Small intestine (tissue), 7 donors: ENCODE results near the gene MFAP3. TPM values are rescaled to one million over a fixed set of nuclear protein-coding genes. Genes with fewer than 3 reads are reported as not detected.

Source experiments
- DNase-seq, 2 donors: peaks; one replicate each; pipeline versions ENCODE4 v3.0.0 to v3.0.0-alpha.2; 2013
- FAIRE-seq: peaks from 2 replicates; lab custom pipeline; 2012; peaks lifted over from hg19 to GRCh38; lab: Jason Lieb, UNC
- H3K27ac ChIP-seq, 3 donors: one replicate each; pipeline ENCODE4 v1.5.1; 2013; ENCODE audit warnings: low read length in 2 of 3, mild to moderate bottlenecking in 2 of 3, control low read depth in 1 of 3, inconsistent platforms in 1 of 3, low read depth in 1 of 3, moderate library complexity in 1 of 3
- H3K27me3 ChIP-seq, 3 donors: one replicate each; pipeline ENCODE4 v1.6.1; 2013; ENCODE audit warnings: low read length in 3 of 3, inconsistent platforms in 1 of 3; ENCODE audit not compliant: control insufficient read depth in 3 of 3, insufficient read depth in 3 of 3
- H3K36me3 ChIP-seq, 3 donors: one replicate each; pipeline ENCODE4 v1.6.1; 2013; ENCODE audit warnings: low read length in 3 of 3, inconsistent platforms in 1 of 3, low read depth in 1 of 3, mild to moderate bottlenecking in 1 of 3, moderate library complexity in 1 of 3; ENCODE audit not compliant: control insufficient read depth in 3 of 3, insufficient read depth in 2 of 3
- H3K4me1 ChIP-seq, 3 donors: one replicate each; pipeline ENCODE4 v1.6.1; 2013; ENCODE audit warnings: low read length in 2 of 3, inconsistent platforms in 1 of 3, low read depth in 1 of 3, mild to moderate bottlenecking in 1 of 3, moderate library complexity in 1 of 3; ENCODE audit not compliant: control insufficient read depth in 3 of 3, insufficient read depth in 2 of 3
- H3K4me3 ChIP-seq, 3 donors: one replicate each; pipeline ENCODE4 v1.5.1; 2013; ENCODE audit warnings: low read length in 3 of 3, control low read depth in 1 of 3, inconsistent platforms in 1 of 3, low read depth in 1 of 3, mild to moderate bottlenecking in 1 of 3, moderate library complexity in 1 of 3
- H3K9me3 ChIP-seq, 2 donors: one replicate each; pipeline ENCODE4 v1.6.1; 2013; ENCODE audit warnings: low read depth in 1 of 2, low read length in 1 of 2; ENCODE audit not compliant: control insufficient read depth in 2 of 2, insufficient read depth in 1 of 2
- WGBS, 3 donors: extraction: QIAGEN DNeasy Blood & Tissue Kit; methylation state at CpG; one replicate each; pipeline ENCODE4 v1.1.7; 2013; 5-methylcytosine and 5-hydroxymethylcytosine counted together
- polyA plus RNA-seq, 4 donors: library from polyadenylated mRNA; stranded (reverse) in 3 of 4; unstranded in 1 of 4; fragments of 200-250 nt in 3 of 4; fragments of 120-200 nt in 1 of 4; gene quantifications; one replicate each; pipeline versions ENCODE4 v1.2.1 to v1.2.3, GENCODE V29; 2013
- donor health status: healthy with polysubstance abuse.
- donor health status: control.
- donor health status: control.
- donor health status: Bipolar disorder and iron deficiency.
- donor health status: healthy.

The MFAP3 gene
- polyA plus RNA-seq, 4 donors = 4.2 to 24.1 (median 8.6) TPM

DNA sequence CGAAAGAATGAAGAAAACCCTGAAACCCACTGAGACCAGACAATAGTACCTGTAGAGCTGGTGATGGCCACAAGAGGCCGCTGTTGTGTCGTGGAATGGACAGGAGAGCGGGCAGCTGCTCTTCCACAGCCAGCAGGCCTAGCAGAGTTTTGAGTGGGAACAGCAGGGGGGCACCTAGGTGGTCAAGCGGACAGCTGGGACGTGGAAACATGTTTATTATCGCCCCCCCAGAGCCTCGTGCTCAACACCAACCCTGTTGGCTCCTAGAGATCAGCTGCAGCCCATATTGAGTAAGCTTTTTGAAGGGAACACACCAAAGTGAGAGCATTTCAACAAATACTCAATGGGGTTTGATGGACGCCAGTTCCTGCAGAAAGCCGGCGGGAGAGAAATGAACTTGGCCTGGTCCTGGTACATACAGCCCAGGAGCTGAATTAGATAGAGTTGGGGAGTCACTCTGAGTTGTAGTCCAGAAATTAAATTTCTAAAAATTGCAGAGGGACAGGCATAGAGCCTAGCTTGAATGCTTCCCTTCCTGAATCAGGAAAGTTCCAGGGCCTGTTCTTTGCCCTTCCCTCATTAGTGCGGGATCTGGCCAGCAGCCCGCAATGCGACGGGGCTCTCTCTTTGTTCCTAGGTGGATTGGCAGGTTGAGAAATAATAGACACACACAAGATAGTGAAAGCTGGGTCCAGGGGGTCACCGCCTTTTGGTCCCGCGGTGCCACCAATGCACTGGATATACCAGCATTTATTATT, 33.8 kb downstream of the MFAP3 start:
- Histone ChIP-seq H3K4me1 (peaks cover 0 to 8% (median 2%) of the 10 kb centered on the region in 3 donors), H3K9me3 (peaks cover 0 to 10% of the 10 kb centered on the region in 2 donors), H3K27ac (peak overlapping the region in 1 of 3 donors; percentile 24), H3K36me3 (no peaks in the 10 kb centered on the region), H3K27me3 (no peaks in the 10 kb centered on the region), H3K4me3 (no peak overlapping the region)
- no peak for FAIRE-seq
- WGBS, 3 donors = 9 to 28% (median 23%) methylated on average over 18 of the region's 18 CpGs
- DNase-seq = peak; percentile 88 to 90

DNA sequence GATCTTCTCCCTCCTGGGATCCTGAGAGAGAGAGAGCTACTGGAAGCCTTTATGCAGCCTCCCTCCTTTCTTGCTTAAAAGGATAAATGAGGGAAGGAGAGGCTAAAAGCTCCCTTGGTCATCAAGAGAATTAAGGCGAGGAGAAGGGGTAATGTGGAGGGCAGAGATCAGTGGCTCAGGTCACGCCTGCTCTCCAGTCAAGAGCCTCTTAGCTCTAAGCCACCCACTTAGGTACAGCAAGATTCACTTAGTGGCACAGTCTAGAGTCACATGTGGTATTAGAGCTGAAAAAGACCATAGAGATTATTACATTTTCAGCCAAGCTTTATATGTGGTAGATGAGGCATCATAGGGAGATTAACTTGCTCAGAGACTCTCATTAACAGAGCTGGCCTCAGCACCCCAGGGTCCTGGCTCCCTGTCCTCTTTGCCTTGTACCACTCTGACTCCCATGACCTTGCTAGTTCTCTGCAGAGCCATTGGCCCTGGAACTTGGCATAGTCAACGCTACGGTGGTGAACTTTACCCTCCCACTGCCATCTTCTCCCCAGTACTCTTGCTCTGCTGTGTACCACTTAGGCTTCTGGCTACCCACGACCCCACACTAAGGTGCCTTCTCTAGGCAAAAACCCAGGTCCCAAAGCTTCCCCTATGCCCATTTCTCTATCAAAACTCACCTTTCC, 37.6 kb downstream of the MFAP3 start:
- H3K4me1 ChIP-seq = peaks cover 7 to 9% (median 9%) of the 10 kb centered on the region in 3 donors
- no peak overlapping the region for H3K4me3 ChIP-seq
- FAIRE-seq (no peak), DNase-seq (peak in 1 of 2 donors; percentile 26)
- H3K9me3 ChIP-seq = no peaks in the 10 kb centered on the region
- H3K27me3 ChIP-seq = no peaks in the 10 kb centered on the region
- no peaks in the 10 kb centered on the region for H3K36me3 ChIP-seq
- WGBS, 3 donors = 60 to 83% (median 63%) methylated on average over 5 of the region's 5 CpGs
- H3K27ac ChIP-seq = no peak overlapping the region

DNA sequence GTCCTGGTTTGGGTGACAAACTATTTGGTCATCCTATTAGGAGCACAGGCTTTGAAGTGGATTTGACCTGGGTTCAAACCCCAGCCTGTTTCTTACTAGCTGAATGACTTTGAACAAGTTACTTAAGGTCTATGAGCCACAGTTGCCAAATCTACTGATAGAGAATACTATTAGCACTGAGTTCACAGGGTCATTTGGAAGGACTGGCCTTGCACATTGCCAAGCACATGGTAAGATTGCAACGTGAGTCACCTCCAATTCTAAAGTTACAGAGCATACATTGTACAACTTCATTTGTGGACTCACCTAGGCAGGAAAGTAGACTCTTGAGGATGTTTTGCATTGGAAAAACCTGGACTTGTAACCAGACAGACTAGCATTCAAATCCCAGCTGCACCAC, 38.9 kb downstream of the MFAP3 start:
- DNase-seq (peak; percentile 68 to 96), FAIRE-seq (peak; percentile 36)
- Histone ChIP-seq H3K4me3 (no peak overlapping the region), H3K27ac (peak overlapping the region in 1 of 3 donors; percentile 17), H3K27me3 (no peaks in the 10 kb centered on the region), H3K4me1 (peaks cover 7 to 9% (median 7%) of the 10 kb centered on the region in 3 donors), H3K36me3 (no peaks in the 10 kb centered on the region), H3K9me3 (no peaks in the 10 kb centered on the region)
- WGBS, 3 donors = 13 to 37% (median 26%) methylated on average over 1 of the region's 1 CpG

DNA sequence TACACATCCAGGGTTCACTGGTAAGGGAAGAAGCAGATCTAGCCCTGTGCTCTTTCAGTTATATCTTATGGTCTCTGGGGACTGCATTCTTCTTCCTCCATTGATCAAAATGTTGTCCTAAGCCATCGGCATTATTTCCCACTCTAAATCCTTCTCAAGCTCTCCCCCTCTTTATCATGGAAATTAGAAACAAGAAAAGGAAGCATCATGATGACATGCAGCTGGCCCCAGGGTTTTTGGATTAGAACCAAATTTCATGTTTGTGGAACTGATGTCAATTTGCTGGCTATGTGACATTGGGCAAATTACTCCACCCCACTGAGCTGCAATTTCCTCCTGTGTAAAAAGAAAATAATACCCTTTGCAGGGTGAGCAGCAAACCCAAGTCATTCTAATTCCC, 39.5 kb downstream of the MFAP3 start:
- FAIRE-seq (no peak), DNase-seq (no peak)

DNA sequence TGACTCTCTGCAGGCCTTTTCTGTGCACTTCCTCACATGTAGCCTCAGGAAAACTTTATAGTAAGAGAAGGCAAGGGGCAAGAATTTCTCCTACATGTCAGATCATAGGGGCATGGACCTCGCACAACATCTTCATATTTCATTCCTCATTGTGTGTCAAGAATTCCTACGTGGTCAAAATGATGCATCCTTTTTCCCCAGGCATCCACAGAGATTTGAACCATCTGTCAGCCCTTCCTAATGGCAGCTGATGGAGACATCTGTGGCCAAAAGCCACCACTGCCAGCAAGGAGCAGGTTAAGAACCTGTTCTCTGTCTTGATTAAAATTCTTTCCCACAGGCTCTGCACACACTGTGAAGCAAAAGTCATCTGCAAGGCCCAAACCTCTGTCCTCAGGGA, 42.5 kb downstream of the MFAP3 start:
- H3K9me3 ChIP-seq = no peaks in the 10 kb centered on the region
- peaks cover 7 to 9% (median 7%) of the 10 kb centered on the region in 3 donors for H3K4me1 ChIP-seq
- H3K4me3 ChIP-seq = no peak overlapping the region
- DNase-seq (no peak), FAIRE-seq (no peak)
- WGBS, 3 donors = 81 to 96% (median 82%) methylated on average over 2 of the region's 2 CpGs
- H3K27me3 ChIP-seq = peaks cover 0 to 1% (median 0%) of the 10 kb centered on the region in 3 donors
- H3K27ac ChIP-seq = no peak overlapping the region
- H3K36me3 ChIP-seq = no peaks in the 10 kb centered on the region

More for the DNA sequence above, 39.5 kb downstream of the MFAP3 start:
- peak overlapping the region in 1 of 3 donors; percentile 17 for H3K27ac ChIP-seq
- H3K4me3 ChIP-seq = no peak overlapping the region
- no peaks in the 10 kb centered on the region for H3K9me3 ChIP-seq
- H3K4me1 ChIP-seq = peaks cover 7 to 9% (median 7%) of the 10 kb centered on the region in 3 donors
- WGBS, 3 donors = 32 to 35% (median 33%) methylated on average over 1 of the region's 1 CpG
- no peaks in the 10 kb centered on the region for H3K36me3 ChIP-seq
- no peaks in the 10 kb centered on the region for H3K27me3 ChIP-seq

DNA sequence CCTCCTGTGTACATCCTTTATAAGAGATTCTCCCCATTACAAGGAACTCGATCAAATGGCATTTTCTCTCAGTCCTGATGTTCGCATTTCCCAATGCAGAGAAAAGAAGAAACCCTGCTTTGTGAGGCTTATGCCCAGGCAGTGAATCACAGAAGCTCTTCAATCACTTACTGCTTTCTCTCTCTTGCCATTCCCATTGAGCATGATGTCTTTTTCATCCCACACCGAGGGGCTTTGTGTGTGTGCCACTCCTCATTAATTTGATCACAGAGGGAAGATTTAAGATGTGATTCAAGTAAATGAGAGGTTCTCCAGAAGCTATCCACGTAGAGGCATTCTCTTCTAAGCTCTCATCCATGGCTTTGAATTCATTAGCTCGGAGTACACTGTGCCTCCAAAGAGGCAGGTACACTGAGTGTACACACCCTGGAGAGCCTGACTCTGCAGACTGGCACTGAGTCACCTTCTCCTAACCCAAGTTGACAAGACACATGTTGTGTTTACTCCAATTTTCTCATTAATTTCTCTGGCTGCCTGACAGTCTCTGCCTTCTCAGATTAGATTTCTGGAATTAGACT, 45.4 kb downstream of the MFAP3 start:
- Histone ChIP-seq H3K36me3 (no peaks in the 10 kb centered on the region), H3K4me3 (no peak overlapping the region), H3K4me1 (no peaks in the 10 kb centered on the region), H3K9me3 (no peaks in the 10 kb centered on the region), H3K27ac (no peak overlapping the region), H3K27me3 (peaks cover 0 to 2% (median 0%) of the 10 kb centered on the region in 3 donors)
- WGBS, 3 donors = 87 to 91% (median 89%) methylated on average over 5 of the region's 5 CpGs
- DNase-seq (no peak), FAIRE-seq (no peak)

DNA sequence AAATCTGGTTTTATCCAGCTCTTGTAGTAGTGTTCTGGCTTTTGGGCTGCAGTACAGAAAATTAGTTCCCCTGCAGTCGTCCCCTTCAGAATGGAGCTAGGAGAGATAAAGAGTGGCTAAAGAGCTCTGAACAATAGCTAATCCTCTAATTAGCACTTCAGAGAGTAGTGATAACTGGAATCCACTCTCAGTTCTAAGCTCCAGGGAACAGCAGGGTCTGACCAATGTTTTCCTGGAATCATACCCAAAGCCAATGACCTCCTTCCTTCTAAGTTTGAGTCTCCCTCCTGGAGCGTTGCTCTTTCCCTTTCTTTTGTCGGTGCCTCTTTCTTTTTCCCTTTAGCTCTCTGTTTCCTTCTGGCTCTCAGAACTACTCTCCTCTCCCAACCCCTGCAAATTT, 47.4 kb downstream of the MFAP3 start:
- Histone ChIP-seq H3K4me1 (no peaks in the 10 kb centered on the region), H3K27ac (no peak overlapping the region), H3K36me3 (no peaks in the 10 kb centered on the region), H3K9me3 (no peaks in the 10 kb centered on the region), H3K4me3 (no peak overlapping the region), H3K27me3 (peaks cover 0 to 2% (median 0%) of the 10 kb centered on the region in 3 donors)
- WGBS, 3 donors = 53 to 76% (median 67%) methylated on average over 3 of the region's 3 CpGs
- no peak for DNase-seq
- FAIRE-seq = no peak

DNA sequence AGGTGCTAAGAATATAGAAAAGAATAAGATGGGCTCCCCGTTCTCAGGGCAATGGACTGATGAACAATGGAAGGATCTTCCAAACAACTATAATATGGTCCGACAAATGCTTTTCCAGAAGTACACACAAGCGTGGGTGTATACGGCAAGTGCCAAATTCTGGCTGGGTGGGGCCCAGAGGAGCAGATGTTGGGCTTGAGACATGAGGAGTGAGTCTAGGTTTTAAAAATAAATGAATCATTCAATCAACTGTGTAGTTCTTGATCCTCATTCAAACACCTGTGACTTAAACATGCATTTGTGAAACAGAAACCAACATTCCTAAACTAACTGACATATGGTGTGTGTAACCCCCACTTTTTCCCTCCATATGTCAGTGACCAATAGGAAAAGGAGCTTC, 47.9 kb downstream of the MFAP3 start:
- FAIRE-seq (no peak), DNase-seq (no peak)
- peaks cover 0 to 6% (median 0%) of the 10 kb centered on the region in 3 donors for H3K27me3 ChIP-seq
- 68 to 88% (median 79%) methylated on average over 4 of the region's 4 CpGs for WGBS, 3 donors
- no peaks in the 10 kb centered on the region for H3K36me3 ChIP-seq
- H3K27ac ChIP-seq = no peak overlapping the region
- H3K4me1 ChIP-seq = no peaks in the 10 kb centered on the region
- H3K9me3 ChIP-seq = no peaks in the 10 kb centered on the region
- no peak overlapping the region for H3K4me3 ChIP-seq
